KBM-7 (cell line): ENCODE measurements around the gene ICAM5.
"Not testable (repeated sequence)": the region's sequence is repeated elsewhere in the genome, so short reads cannot be mapped to it uniquely, and the experiment has no call there.

Experiments
- DNase-seq: peaks from one replicate; pipeline ENCODE4 v3.0.0-alpha.2; 2015
- in situ Hi-C: fragments of 300-500 bp; cut with MboI; formaldehyde crosslinking; loops from 2 replicates; pipeline ENCODE4 v1.14.3; 2020; ENCODE audit warnings: low sequenced_read_pairs, low pct_unique_long_range_greater_than_20kb, mixed read lengths

The ICAM5 gene

GRCh38 chr19:10334588-10335351, 45.0 kb downstream of the ICAM5 start:
- in situ Hi-C loops, result no loop called here
- peak; percentile 24 for DNase-seq

GRCh38 chr19:10335352-10335985, 45.7 kb downstream of the ICAM5 start:
- in situ Hi-C loops, result no loop called here
- DNase-seq, result no peak

GRCh38 chr19:10336725-10337124, 47.0 kb downstream of the ICAM5 start:
- in situ Hi-C loops, DNase-seq: not testable (repeated sequence)

- in situ Hi-C loops, result no loop called here
- no peak for DNase-seq
These were observed 49.2 kb downstream of the ICAM5 start for GRCh38 chr19:10338940-10339339.

- peak; percentile 73 for DNase-seq
These were observed 49.7 kb downstream of the ICAM5 start, which contains the start of gene ICAM3 for GRCh38 chr19:10339380-10339960. ICAM3 (minus strand) TSS chr19:10339624; CDS start chr19:10339614, 10 bp downstream.

GRCh38 chr19:10339977-10340376, 50.2 kb downstream of the ICAM5 start:
- in situ Hi-C loops, result no loop called here

More at GRCh38 chr19:10339380-10339960, 49.7 kb downstream of the ICAM5 start, which contains the start of gene ICAM3:
- in situ Hi-C loops, result no loop called here

GRCh38 chr19:10343495-10343894, 53.7 kb downstream of the ICAM5 start:
- no peak for DNase-seq
- in situ Hi-C loops, result no loop called here

More at GRCh38 chr19:10339977-10340376, 50.2 kb downstream of the ICAM5 start:
- DNase-seq, result no peak

- no peak for DNase-seq
- in situ Hi-C loops, result no loop called here
These were observed 55.0 kb downstream of the ICAM5 start for GRCh38 chr19:10344780-10345179.
